HUES64 (cell line): ENCODE results near the gene COL6A2.
"Not testable (repeated sequence)": the region's sequence is repeated elsewhere in the genome, so short reads cannot be mapped to it uniquely, and the experiment has no call there.

Experiments
- H3K27ac ChIP-seq: 2 replicates; pipeline ENCODE4 v1.7.0; 2013; ENCODE audit warnings: low read depth, low read length, inconsistent platforms
- H3K27me3 ChIP-seq: 2 replicates; pipeline ENCODE4 v1.6.1; 2013; ENCODE audit warnings: mild to moderate bottlenecking, low read length; ENCODE audit not compliant: insufficient read depth
- H3K36me3 ChIP-seq: 2 replicates; pipeline ENCODE4 v1.6.1; 2013; ENCODE audit warnings: mild to moderate bottlenecking, low read length; ENCODE audit not compliant: insufficient read depth
- H3K4me1 ChIP-seq: 2 replicates; pipeline ENCODE4 v1.6.1; 2013; ENCODE audit warnings: mild to moderate bottlenecking, low read length, moderate library complexity; ENCODE audit not compliant: insufficient read depth
- H3K4me3 ChIP-seq: 2 replicates; pipeline ENCODE4 v1.5.1; 2013; ENCODE audit warnings: mild to moderate bottlenecking, low read length, moderate library complexity
- H3K9ac ChIP-seq: 2 replicates; pipeline ENCODE4 v1.6.1; 2013; ENCODE audit warnings: mild to moderate bottlenecking, low read depth, low read length
- H3K9me3 ChIP-seq: 2 replicates; pipeline ENCODE4 v1.6.1; 2013; ENCODE audit warnings: low read depth, low read length; ENCODE audit not compliant: insufficient read depth
- WGBS: fragments of 150-250, 120-280 bp; methylation state at CpG from one replicate; pipeline ENCODE4 v1.1.7; 2013; ENCODE audit warnings: missing lambda C conversion rate; 5-methylcytosine and 5-hydroxymethylcytosine counted together

COL6A2 gene

GRCh38 chr21:46135782-46136395 lies 38.0 kb downstream of the COL6A2 start:
- Histone ChIP-seq H3K27ac (no peak overlapping the region), H3K36me3 (no peaks in the 10 kb centered on the region), H3K27me3 (no peaks in the 10 kb centered on the region), H3K4me3 (no peak overlapping the region), H3K4me1 (no peaks in the 10 kb centered on the region), H3K9ac (no peak overlapping the region), H3K9me3 (no peaks in the 10 kb centered on the region)
- 77% methylated on average over 4 of the region's 7 CpGs for WGBS

- Histone ChIP-seq H3K27me3 (no peaks in the 10 kb centered on the region), H3K4me1 (no peaks in the 10 kb centered on the region), H3K36me3 (no peaks in the 10 kb centered on the region), H3K4me3 (no peak overlapping the region), H3K9me3 (no peaks in the 10 kb centered on the region), H3K27ac (no peak overlapping the region), H3K9ac (no peak overlapping the region)
- WGBS = 87% methylated on average over 22 of the region's 22 CpGs
Observed at GRCh38 chr21:46136739-46137349, 38.9 kb downstream of the COL6A2 start.

GRCh38 chr21:46137908-46138307 lies 40.0 kb downstream of the COL6A2 start:
- no peaks in the 10 kb centered on the region for H3K27me3 ChIP-seq
- no peaks in the 10 kb centered on the region for H3K4me1 ChIP-seq
- H3K36me3 ChIP-seq = no peaks in the 10 kb centered on the region
- H3K9ac ChIP-seq = no peak overlapping the region; the same call in 1 of the 2 replicates
- H3K4me3 ChIP-seq = no peak overlapping the region
- 95% methylated on average over 7 of the region's 7 CpGs for WGBS
- no peak overlapping the region for H3K27ac ChIP-seq
- H3K9me3 ChIP-seq = no peaks in the 10 kb centered on the region

GRCh38 chr21:46138383-46138970 lies 40.6 kb downstream of the COL6A2 start:
- Histone ChIP-seq H3K4me1 (no peaks in the 10 kb centered on the region), H3K36me3 (no peaks in the 10 kb centered on the region), H3K27me3 (no peaks in the 10 kb centered on the region), H3K27ac (no peak overlapping the region), H3K4me3 (no peak overlapping the region), H3K9me3 (no peaks in the 10 kb centered on the region), H3K9ac (no peak overlapping the region; the same call in 1 of the 2 replicates)
- 95% methylated on average over 28 of the region's 28 CpGs for WGBS

- H3K27ac ChIP-seq = no peak overlapping the region
- H3K4me1 ChIP-seq = peaks cover 3% of the 10 kb centered on the region; the same call in 1 of the 2 replicates
- H3K9me3 ChIP-seq = no peaks in the 10 kb centered on the region
- no peaks in the 10 kb centered on the region for H3K36me3 ChIP-seq
- H3K9ac ChIP-seq = no peak overlapping the region
- no peaks in the 10 kb centered on the region for H3K27me3 ChIP-seq
- H3K4me3 ChIP-seq = no peak overlapping the region
- 82% methylated on average over 15 of the region's 15 CpGs for WGBS
Observed at GRCh38 chr21:46139686-46140085, 41.8 kb downstream of the COL6A2 start.

GRCh38 chr21:46140352-46141003 lies 42.6 kb downstream of the COL6A2 start:
- not testable (repeated sequence) for H3K27me3 ChIP-seq, H3K4me3 ChIP-seq, H3K9ac ChIP-seq, H3K4me1 ChIP-seq, H3K36me3 ChIP-seq, H3K9me3 ChIP-seq, H3K27ac ChIP-seq
- 84% methylated on average over 29 of the region's 29 CpGs for WGBS

GRCh38 chr21:46141767-46142581 lies 44.1 kb downstream of the COL6A2 start:
- Histone ChIP-seq H3K27ac (no peak overlapping the region), H3K4me3 (no peak overlapping the region), H3K4me1 (peaks cover 3% of the 10 kb centered on the region; the same call in 1 of the 2 replicates), H3K9ac (no peak overlapping the region), H3K36me3 (no peaks in the 10 kb centered on the region), H3K27me3 (no peaks in the 10 kb centered on the region), H3K9me3 (no peaks in the 10 kb centered on the region)
- 96% methylated on average over 41 of the region's 45 CpGs for WGBS

- 93% methylated on average over 18 of the region's 21 CpGs for WGBS
- Histone ChIP-seq H3K9me3 (no peaks in the 10 kb centered on the region), H3K27ac (no peak overlapping the region), H3K9ac (no peak overlapping the region), H3K4me1 (peaks cover 3% of the 10 kb centered on the region; the same call in 1 of the 2 replicates), H3K27me3 (no peaks in the 10 kb centered on the region), H3K36me3 (no peaks in the 10 kb centered on the region), H3K4me3 (no peak overlapping the region)
Observed at GRCh38 chr21:46142582-46143473, 44.9 kb downstream of the COL6A2 start.

- Histone ChIP-seq H3K9me3 (no peaks in the 10 kb centered on the region), H3K27me3 (no peaks in the 10 kb centered on the region), H3K36me3 (no peaks in the 10 kb centered on the region), H3K4me3 (no peak overlapping the region), H3K9ac (no peak overlapping the region), H3K4me1 (peaks cover 3% of the 10 kb centered on the region; the same call in 1 of the 2 replicates), H3K27ac (no peak overlapping the region)
- 54% methylated on average over 4 of the region's 4 CpGs for WGBS
Observed at GRCh38 chr21:46144464-46145070, 46.7 kb downstream of the COL6A2 start.
